Epithelial cell of proximal tubule (primary cell): ENCODE data around the gene RORC. TPM values are rescaled to one million over a fixed set of nuclear protein-coding genes. Genes with fewer than 3 reads are reported as not detected.

Experiments
- DNase-seq: peaks from one replicate; pipeline ENCODE4 v3.0.0-alpha.2; 2011; ENCODE audit warnings: low read depth
- H3K4me3 ChIP-seq: 2 replicates; pipeline ENCODE4 v1.5.1; 2011; ENCODE audit warnings: low read depth, mild to moderate bottlenecking, low read length
- CTCF ChIP-seq: conservative IDR thresholded peaks from 2 replicates; pipeline ENCODE4 v1.5.1; 2012; ENCODE audit warnings: low read depth, mild to moderate bottlenecking, low read length
- total RNA-seq: library from RNA; depleted of rRNA; stranded (reverse); fragments of >200 nt; gene quantifications from 2 replicates; pipeline ENCODE4 v1.2.3, GENCODE V29; 2015

Gene RORC
- total RNA-seq, 1 donor from 2014 or later, result not detected

- no peak overlapping the region for H3K4me3 ChIP-seq
- no peak for DNase-seq
- no peak for TF ChIP-seq CTCF
Measured at GRCh38 chr1:151822404-151822803, 9.2 kb downstream of the RORC start.

DNA sequence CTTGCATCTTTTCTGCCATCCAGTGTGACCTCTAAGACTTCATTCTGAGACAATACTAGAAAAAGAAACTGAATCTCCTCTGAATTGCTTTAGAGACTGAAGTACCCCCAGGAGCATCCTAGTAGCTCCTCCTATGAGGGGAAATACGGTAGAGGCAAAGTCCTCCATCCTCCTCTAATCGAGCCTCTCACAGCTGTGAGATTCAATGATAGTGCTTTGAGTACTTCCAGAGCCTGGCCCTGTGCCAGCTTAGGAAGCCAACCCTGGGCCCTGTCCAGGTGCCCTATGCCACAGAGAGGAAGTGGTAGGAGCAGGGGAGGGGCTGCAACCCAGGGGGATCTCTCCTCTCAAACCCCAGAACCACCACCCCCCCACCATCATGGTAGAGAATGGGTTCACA lies 10.7 kb downstream of the RORC start:
- no peak for TF ChIP-seq CTCF
- H3K4me3 ChIP-seq, result no peak overlapping the region
- no peak for DNase-seq

- H3K4me3 ChIP-seq, result no peak overlapping the region
- no peak for DNase-seq
- TF ChIP-seq CTCF, result no peak
Measured at GRCh38 chr1:151819976-151820623, 11.5 kb downstream of the RORC start.

GRCh38 chr1:151819227-151819835 lies 12.3 kb downstream of the RORC start:
- DNase-seq, result no peak
- no peak for TF ChIP-seq CTCF
- H3K4me3 ChIP-seq, result no peak overlapping the region

DNA sequence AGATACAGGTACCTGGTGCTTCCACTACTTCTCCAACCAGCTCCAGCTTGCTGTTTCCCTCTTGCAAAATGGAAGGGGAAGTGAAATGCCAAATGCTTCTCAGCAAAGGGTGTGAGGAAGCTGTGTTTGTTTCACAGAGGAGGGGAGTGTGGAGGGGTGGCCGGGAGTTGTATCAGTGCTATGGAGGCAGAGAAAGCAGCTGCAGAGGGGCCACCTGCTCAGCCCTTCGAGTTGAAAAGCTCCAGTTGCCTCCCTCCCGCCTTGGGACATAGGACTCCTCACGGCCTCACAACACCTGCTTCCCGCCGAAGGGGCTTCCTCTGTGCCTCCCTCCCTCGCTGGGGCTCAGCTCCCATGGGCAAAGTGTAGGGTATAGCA lies 14.3 kb downstream of the RORC start:
- H3K4me3 ChIP-seq, result no peak overlapping the region
- no peak for TF ChIP-seq CTCF

GRCh38 chr1:151816548-151817352 lies 14.9 kb downstream of the RORC start:
- TF ChIP-seq CTCF, result no peak
- H3K4me3 ChIP-seq, result no peak overlapping the region
- no peak for DNase-seq

More for the DNA sequence above, 14.3 kb downstream of the RORC start:
- no peak for DNase-seq
